GM19351 (cell line): ENCODE data around the gene SECTM1.

Experiments used
- ATAC-seq: cut with Tn5 transposase; IDR thresholded peaks from one replicate; pipeline ENCODE4 v1.9.1; 2021; ENCODE audit warnings: mild to moderate bottlenecking, moderate library complexity; ENCODE audit not compliant: unreplicated experiment

Gene SECTM1

DNA sequence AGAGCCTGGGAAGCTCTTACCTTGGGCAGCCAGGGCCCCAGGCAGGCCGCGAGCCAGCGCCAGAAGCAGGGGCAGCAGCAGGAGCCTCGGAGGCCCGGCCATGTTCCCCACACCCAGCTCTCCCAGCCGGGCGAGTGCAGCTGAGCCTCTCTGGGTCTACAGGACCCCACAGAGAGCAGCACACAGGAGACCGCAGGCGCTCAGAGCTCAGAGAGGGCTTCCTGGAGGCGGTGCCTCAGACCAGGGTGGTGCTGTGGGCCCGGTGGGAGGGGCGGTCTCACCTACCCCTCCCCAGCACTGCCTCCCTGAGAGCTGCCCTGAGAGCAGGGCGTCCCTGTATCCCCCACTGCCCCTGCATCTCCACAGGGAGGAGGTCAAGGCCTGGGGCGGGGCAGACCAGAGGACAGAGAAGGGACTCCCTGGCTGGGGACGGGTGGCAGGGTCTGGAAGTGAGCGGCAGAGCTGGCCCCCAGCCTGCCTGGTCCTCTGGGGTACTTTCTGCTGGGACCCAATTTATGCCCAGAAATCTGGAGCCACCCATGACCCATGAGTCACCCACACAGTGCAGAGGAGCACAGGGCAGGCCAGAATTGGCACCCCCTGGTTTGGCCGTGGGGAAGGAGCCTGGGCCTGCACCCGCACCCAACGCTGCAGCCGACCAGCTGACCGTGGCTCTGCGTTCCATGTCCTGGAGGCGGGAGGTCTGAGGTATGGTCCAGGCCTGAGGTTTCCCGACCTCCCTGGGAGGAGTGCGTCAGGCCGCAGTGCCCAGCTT, 16.0 kb downstream of the SECTM1 start, which contains the start of gene CD7:
TSS of gene CD7 (minus strand) at position 215 of the 775 bp plus-strand sequence. CDS start at position 102, 113 bp downstream.
- ATAC-seq: no peak

DNA sequence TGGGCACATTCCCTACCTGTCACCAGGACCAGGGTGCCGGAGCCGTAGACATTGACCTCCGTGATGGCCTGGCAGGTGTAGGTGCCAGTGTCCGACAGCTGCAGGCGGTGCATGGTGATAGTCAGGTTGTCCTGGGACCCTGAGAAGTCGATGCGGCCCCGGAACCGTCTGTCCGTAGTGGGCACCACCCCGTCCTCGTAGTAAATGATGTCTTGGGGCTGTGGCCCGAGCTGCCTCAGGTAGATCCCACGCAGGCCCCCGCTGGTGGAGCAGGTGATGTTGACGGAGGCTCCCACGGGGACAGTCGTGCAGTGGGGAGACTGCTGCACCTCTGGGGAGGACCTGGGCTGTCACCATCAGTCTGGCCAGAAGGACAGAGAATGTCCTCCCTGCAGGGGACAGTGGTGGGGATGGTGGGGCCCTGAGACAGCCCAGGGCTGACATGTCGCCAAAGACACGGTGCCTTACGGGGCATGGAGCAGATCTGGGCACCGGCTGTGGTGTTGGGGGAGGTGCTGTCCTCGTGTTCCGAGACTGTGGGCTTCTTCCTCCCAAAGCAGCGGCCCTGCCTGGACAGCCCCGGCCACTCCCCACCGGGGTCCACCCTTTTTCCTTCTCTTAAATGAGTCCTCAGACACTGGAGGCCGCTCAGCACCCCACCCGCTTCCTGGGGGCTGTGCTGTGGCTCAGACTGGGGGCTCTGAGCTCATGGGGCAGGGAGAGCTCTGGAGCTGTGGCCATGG, 16.7 kb downstream of the SECTM1 start:
- no peak for ATAC-seq

DNA sequence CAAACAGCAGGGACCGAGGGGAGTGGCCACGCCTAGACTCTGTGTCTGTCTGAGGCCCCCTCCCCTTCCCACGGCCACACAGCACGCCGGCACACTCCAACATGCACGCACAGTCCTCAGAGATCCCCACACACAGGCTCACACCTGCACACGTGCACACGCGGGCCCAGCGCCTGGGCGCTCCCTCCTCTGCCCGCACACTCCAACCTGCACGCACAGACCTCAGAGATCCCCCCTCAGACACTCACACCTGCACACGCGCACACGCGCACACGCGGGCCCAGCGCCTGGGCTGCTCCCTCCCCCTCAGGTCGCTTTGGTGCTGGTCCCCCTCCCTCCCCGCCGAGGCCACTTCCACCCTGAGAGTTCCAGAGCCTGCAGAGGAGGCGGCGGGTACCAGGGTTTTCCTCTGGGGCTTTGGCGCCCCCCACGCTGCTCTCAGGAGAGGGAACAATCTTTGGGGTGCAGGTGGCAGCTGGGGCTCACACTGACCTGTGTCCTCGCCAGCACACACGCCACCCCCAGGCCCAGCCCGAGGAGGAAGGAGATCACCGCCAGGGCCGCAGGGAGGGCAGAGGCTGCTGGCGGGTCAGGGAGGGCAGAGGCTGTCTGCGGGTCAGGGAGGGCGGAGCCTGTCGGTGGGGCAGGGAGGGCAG, 17.7 kb downstream of the SECTM1 start:
- no peak for ATAC-seq

DNA sequence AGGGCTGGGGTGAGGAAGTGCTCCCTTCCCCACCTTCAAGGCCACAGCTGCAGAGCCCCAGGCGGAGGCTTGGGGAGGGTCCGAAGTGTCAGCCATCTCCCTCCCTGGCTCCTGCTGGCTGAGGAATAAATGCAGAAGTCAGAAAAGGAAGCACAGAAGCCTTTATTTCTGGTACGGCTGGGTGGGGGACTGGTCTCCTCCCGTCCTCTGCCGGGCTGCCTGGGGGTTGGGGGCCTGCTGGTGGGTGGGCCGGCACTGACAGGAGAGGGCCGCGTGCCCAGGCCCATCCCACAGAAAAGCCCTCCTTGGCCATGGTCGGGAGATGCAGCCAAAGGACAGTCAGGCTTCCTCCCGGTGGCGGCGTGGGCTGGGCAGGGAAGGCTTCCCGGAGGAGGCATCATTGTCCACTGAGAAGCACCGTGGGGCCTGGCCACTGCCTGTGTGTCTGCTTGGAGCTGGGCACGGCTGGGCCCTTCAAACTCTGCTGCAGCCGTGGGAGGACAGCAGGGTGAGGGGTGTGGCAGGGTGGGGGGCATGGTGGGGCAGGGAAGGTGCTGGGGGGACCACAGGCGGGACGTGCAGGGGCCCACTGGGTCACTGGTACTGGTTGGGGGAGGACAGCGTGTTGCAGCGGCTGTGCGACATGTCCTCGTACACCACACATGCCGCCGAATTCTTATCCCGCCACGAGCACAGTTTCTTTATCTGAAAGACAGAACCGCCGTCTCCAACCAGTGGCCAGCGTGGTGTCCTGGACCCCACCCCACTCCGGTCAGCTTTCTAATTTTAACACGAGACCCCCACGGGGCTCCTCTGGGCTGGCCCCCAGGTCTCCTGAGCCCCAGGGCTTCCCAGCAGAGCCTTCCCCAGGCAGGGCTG, 18.6 kb downstream of the SECTM1 start:
- no peak for ATAC-seq

- no peak for ATAC-seq
Observed at GRCh38 chr17:82314012-82314726, 19.4 kb downstream of the SECTM1 start.

GRCh38 chr17:82313195-82314011, 20.2 kb downstream of the SECTM1 start:
- no peak for ATAC-seq

DNA sequence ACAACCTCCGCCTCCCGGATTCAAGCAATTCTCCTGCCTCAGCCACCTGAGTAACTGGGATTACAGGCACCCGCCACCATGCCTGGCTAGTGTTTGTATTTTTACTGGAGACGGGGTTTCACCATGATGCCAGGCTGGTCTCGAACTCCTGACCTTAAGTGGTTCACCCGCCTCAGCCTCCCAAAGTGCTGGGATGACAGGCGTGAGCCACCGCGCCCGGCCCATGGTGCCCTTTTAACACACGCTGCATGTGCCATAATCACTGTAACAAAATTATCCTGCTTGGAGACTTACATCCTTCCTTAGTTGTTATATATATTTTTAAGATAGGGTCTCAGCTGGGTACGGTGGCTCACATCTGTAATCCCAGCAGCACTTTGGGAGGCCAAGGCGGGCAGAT, 21.6 kb downstream of the SECTM1 start:
- no peak for ATAC-seq

DNA sequence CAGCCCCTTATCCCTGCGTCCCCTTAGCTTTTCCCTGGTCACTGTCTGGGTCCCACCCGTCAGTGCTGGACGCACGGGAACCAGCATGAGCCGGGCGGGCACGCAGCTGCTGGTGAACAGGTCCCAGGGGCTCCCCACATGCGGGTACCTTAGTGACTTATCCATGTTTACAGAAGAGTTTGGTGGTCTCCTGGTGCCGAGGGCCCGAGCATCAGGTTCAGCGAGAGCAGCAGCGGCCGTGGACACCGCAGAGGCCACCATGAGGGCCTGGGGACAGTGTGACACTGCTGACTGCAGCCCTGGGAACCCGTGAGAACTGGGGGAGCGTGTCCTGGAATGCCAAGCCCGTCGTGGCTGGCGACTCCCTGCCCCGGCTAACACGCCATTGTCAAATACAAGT, 22.7 kb downstream of the SECTM1 start:
- ATAC-seq: no peak

GRCh38 chr17:82309656-82310570, 23.7 kb downstream of the SECTM1 start:
- no peak for ATAC-seq

DNA sequence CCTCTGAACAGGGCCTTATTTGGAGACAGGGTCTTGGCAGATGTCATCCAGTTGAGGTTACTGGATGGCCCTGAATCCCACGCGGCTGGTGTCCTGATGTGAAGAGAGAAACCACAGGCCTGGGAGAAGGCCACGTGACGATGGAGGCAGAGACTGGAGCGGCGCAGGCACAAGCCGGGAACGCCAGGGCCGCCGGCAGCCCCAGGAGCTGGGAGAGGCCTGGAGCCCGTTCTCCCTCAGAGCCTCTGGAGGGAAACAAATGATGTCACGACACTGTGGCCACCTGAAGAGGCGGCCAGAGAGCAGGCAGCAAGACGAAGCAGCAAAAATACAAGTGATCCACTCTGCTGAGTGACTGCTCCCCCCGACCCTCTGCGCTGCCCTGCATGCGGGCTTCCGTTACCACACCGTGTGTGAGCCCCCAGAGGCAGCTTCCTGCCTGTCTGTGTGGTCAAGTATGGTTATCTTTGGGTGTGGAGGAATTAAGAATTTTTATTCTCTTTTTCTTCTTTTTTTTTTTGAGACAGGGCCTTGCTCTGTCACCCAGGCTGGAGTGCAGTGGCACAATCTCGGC, 27.8 kb downstream of the SECTM1 start:
- no peak for ATAC-seq

DNA sequence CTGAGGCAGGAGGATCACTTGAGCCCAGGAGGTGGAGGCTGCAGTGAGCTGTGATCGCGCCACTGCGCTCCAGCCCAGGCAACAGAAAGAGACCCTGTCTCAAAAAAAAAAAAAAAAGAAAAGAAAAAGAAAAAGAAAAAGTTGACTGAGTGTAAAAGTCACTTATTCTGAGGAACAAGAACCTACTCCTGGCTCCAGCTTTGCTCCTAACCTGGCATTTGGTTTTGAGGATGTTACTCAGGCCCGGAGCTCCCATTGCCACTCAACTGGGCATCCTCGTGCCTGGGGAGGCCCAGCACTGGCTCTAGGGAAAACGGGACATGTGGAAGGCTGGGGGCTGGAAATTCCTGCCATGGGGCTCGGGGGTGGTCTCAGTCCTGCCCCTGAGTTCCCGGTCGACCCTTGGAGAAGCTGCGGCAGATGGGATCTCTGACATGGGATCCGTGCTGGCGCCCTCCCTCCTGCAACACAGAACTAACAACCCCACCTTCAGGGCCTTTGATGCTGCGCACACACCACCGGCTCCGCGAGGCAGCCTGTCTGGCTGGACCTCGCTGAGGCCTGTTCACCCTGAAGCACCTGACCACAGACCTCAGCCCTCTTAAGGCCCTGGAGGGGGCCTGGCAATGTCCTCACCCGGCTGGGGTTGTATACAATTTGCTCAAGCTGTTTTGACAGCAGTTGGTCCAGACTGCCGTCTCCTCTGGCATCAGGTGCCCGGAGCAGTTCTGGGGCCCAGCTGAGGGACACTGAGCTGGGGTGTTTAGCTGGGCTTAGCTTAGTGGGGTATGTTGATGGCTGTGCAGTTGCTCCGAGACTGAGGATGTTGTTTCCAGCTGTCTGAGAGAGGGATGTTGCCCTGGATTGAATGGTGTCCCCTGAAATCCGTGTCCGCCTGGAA, 28.5 kb downstream of the SECTM1 start:
- ATAC-seq: no peak

DNA sequence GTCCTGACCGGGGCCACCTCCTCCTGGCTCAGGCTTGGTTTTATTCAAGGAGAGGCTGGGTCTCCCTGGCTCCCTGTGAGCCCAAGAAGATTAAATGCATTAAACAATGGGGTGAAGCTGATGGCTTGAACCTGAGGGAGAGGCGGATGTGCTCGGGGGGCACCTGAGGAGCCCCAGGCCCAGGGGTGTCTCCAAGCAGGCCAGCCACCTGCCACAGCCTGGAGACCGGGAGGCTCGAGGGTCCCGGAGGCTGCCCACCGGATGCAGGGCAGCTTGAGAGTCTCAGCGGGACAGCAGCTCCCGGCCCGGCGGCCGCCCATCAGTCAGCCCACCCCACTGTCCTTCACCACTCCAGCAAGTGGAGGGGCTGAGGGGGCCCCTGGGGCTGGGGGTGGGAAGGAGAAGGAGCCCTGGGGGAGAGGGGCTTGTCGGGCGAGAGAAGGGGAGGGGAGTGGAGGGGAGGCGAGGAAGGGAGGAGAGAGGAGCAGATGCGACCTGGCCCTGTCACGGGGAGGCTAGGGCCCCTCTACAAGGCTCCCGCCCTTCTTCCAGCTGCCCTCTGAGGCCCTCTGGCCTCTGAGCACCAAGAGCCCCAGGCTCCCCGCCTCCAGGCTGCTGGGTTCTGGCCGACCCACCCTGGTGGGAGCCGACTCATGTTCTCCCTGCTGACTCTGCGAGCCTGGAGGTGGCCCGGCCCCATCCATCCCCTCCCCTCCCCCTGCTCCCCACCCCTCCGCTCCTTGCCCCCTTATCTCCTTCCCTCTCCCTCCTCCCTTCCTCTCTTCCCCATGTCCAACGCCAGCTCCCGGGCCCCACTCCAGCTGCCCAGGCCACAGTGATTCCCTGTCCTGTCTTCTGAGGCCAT, 29.4 kb downstream of the SECTM1 start:
- ATAC-seq: no peak

- no peak for ATAC-seq
Observed at GRCh38 chr17:82302991-82303943, 30.3 kb downstream of the SECTM1 start.

GRCh38 chr17:82302568-82302963, 31.0 kb downstream of the SECTM1 start:
- ATAC-seq: no peak
